Activated CD8-positive, alpha-beta memory T cell treated with anti-CD3 and anti-CD28 coated beads for 4 hours (primary cell): ENCODE data around the gene CASKIN1.

Experiments used
- DNase-seq, 2 donors: peaks; one replicate each; pipeline ENCODE4 v3.0.0-alpha.2; 2020; ENCODE audit warnings: low read depth in 2 of 2

The CASKIN1 gene

GRCh38 chr16:2195322-2196161 lies 863 bp downstream of the CASKIN1 start:
- no peak for DNase-seq

- peak in 1 of 2 donors; percentile 21 for DNase-seq
Measured at GRCh38 chr16:2194852-2195321, 1.5 kb downstream of the CASKIN1 start.

GRCh38 chr16:2194166-2194834 lies 2.1 kb downstream of the CASKIN1 start:
- DNase-seq: no peak

GRCh38 chr16:2191446-2191706 lies 5.0 kb downstream of the CASKIN1 start:
- DNase-seq: no peak

- DNase-seq: no peak
Measured at GRCh38 chr16:2190659-2191445, 5.6 kb downstream of the CASKIN1 start.

- no peak for DNase-seq
Measured at GRCh38 chr16:2190002-2190658, 6.3 kb downstream of the CASKIN1 start.

GRCh38 chr16:2189252-2189893 lies 7.0 kb downstream of the CASKIN1 start:
- DNase-seq: no peak

- DNase-seq: no peak
Measured at GRCh38 chr16:2188395-2188794, 8.0 kb downstream of the CASKIN1 start.

- no peak for DNase-seq
Measured at GRCh38 chr16:2187212-2187611, 9.2 kb downstream of the CASKIN1 start.

GRCh38 chr16:2186505-2186904 lies 9.9 kb downstream of the CASKIN1 start:
- no peak for DNase-seq

- DNase-seq: no peak
Measured at GRCh38 chr16:2186064-2186463, 10.3 kb downstream of the CASKIN1 start.

GRCh38 chr16:2184962-2185361 lies 11.4 kb downstream of the CASKIN1 start:
- no peak for DNase-seq

- no peak for DNase-seq
Measured at GRCh38 chr16:2184346-2184745, 12.1 kb downstream of the CASKIN1 start.

- no peak for DNase-seq
Measured at GRCh38 chr16:2183671-2184070, 12.7 kb downstream of the CASKIN1 start.

- no peak for DNase-seq
Measured at GRCh38 chr16:2181952-2182351, 14.5 kb downstream of the CASKIN1 start.

GRCh38 chr16:2180962-2181923 lies 15.2 kb downstream of the CASKIN1 start:
- DNase-seq: no peak

GRCh38 chr16:2180461-2180860 lies 15.9 kb downstream of the CASKIN1 start:
- no peak for DNase-seq

GRCh38 chr16:2179576-2179975 lies 16.8 kb downstream of the CASKIN1 start:
- DNase-seq: no peak

GRCh38 chr16:2179107-2179501 lies 17.3 kb downstream of the CASKIN1 start:
- DNase-seq: no peak

GRCh38 chr16:2178321-2179106 lies 17.9 kb downstream of the CASKIN1 start:
- DNase-seq: no peak
